ENCODE results near the gene ADM.
"Not testable (repeated sequence)": the region's sequence is repeated elsewhere in the genome, so short reads cannot be mapped to it uniquely, and the experiment has no call there.

Gene ADM, protein sequence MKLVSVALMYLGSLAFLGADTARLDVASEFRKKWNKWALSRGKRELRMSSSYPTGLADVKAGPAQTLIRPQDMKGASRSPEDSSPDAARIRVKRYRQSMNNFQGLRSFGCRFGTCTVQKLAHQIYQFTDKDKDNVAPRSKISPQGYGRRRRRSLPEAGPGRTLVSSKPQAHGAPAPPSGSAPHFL

DNA sequence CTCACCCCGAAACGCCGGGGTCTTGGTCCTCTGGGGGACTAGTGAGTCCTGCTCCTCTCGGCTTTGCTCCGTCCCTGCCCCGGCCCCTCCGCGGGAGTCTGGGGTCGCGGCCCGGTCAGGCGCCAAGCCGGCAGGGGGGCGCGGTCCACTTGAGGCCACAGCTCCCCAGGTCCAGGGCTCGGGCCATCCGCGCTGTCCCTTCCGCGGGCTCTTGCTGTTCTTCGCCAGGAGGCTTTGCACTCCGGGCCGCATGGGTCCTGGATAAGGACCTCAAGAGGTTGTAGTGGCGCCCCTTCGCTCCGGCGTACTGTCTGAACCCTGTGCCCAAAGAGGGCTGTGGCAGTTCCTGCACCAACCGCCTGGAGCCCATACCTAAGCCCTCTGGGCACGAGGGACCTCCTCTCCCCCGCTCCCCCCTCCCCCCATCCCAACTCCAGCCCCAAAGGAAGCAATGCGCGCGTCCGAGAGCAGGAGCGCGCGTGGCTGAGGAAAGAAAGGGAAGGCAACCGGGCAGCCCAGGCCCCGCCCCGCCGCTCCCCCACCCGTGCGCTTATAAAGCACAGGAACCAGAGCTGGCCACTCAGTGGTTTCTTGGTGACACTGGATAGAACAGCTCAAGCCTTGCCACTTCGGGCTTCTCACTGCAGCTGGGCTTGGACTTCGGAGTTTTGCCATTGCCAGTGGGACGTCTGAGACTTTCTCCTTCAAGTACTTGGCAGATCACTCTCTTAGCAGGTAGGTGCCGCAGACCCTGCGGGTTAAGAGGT lies at the start of gene ADM:
Gene ADM (plus strand): TSS at position 579 of the 767 bp plus-strand sequence. CDS start 628 bp downstream, outside the sequence.
- no peak for FAIRE-seq

DNA sequence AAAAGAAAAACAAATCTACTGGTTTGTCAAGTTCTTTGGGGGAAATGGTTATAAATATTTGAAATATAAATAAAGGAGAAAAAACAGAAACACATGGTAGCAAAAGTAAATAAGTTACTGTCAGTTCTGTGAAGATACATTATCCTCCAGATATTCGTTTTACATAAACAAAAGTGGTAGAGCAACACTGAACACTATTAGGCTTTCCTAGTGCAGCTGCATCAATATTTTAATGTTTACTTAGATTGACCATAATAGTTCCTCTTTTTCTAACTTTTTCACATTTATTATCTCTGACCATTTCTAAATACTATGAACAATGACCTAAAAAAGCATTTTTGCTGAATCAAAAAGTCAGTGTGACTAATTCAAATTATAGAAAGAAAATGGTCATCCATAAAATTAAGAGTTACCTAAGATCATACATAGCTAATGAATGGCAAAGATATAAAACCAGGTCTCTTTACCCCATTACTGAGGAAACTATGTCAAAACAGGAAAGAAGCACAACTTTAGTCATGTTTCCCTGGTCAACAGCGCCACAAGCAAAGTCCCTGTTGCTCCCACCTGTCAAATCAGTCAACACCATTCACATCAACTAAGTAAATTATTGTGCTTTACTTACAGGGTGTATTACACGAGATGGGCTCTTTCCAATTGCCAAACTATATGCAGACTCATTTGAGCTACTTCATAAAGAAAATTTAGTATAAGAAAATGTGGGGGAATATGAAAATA lies 49.3 kb upstream of the ADM start:
- FAIRE-seq, result no peak

DNA sequence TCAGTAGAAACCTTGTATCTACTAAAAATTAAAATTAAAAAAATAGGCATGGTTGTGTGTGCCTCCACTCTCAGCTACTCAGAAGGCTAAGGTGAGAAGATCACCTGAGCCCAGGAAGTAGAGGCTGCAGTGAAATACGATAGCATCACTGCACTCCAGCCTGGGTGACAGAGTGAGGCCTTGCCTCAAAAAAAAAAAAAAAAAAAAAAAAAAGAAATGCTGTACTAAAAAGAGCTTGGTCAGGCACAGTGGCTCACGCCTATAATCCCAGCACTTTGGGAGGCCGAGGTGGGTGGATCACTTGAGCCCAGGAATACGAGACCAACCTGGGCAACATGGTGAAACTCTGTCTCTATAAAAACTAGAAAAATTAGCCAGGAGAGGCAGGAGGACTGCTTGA lies 47.4 kb upstream of the ADM start:
- FAIRE-seq, result no peak

DNA sequence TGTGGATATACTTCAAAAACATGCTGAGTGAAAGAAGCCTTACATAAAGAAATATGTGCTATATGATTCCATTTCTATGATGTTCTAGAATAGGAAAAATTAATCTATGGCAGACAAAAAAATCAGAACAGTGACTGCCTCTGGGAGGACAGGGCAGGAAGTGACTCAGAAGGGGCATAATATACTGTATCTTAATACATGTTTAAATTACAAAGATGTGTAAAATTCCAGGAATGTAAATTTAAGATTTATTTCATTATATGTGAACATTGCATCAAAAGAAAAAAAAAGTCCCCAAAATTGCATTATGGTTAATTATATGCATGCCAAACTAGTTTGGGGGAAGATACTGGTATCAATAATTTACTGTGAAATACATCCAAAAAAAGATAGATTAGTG lies 43.1 kb upstream of the ADM start:
- no peak for FAIRE-seq

DNA sequence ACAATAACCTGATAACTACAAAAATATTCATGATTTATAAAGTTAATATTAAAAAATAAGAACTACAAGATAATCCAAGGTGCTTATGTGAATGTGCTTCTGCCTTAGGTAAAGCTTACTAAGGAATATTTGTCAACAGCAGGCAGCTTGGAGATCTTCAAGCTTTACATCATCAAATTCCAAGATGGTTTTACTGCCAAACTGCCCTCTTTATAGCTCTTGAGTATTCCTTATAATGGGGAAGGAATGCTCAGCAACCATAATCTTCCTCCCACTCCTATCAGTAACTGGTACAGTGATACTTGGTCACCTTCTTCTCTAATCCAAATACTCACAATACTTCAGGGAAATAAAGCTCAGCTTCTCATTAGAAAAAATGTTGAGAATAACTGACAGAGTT lies 40.9 kb upstream of the ADM start:
- no peak for FAIRE-seq

DNA sequence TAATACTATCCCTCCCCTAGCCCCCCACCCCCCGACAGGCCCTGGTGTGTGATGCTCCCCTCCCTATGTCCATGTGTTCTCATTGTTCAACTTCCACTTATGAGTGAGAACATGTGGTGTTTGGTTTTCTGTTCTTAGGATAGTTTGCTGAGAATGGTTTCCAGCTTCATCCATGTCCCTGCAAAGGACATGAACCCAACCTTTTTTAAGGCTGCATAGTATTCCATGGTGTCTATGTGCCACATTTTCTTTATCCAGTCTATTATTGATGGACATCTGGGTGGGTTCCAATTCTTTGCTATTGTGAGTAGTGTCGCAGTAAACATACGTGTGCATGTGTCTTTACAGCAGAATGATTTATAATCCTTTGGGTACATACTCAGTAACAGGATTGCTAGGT lies 40.2 kb upstream of the ADM start:
- not testable (repeated sequence) for FAIRE-seq

DNA sequence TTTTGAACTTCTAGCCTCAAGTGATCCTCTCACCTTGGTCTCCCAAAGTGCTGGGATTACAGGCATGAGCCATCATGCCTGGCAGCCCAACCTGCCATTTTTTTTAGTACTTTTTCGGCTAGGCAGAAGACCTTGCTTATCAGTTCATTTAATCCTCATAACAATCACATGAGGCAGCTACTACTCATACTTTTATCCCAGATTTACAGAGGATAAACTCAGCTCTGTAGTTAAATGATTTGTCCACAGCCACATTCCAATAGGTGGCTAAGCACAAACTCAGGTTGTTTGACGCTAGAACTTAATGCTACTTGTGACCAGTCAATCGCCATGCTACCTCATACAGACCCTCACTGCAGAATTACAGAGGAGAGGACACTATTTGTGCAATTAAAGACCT lies 38.9 kb upstream of the ADM start:
- no peak for FAIRE-seq

DNA sequence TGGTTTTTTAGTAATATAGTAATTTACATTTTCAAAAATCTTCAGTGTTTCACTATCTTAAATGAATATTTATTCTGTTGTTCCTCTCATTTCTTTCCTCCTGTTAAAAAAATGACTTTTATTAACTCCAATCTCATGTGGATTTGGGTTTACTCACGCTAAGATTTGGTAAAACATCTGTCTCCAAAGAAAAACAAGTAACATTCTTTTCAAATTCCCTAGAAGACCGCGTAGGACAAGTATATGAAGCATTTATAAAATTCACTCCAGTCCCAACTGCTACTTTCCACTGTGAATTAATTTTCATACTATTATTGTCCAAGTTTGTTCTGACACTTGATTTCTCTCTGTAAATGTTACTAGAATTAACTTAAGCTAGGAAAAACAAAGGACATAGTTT lies 37.1 kb upstream of the ADM start:
- FAIRE-seq, result no peak

DNA sequence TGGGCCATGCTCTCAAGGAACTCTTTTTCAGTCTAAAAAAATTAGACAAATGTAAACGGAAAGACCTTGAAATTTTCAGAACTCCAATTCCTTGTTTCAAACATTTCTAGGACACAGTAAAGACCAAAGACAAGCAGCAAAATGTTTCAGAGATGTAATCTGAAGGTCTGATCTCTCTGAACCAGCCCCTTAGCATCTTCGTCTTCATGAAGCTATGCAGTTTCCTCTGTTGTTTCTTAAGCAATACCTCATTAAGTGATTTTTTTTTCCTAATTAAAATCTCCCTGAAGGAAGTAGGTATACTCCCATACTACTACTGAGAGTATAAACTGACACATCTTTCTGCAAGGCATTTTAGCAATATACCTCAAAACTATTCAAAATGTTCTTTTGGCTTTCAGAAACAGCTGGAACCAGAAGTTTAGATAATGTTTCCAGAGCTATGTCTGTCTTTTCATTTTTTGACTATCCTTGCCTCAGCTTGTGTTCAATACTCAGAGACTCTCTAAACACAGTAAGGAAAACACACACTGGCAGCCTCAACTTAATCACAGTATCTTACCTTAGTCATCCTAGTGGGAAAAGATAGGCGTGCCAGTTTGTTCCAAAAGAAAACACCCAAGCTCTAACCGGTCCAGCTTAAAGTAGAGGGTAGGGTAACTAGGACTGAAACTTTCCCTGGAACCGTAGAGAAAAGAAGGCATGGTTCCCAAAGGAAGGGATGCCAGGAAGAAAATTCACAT lies 36.0 kb upstream of the ADM start:
- no peak for FAIRE-seq

DNA sequence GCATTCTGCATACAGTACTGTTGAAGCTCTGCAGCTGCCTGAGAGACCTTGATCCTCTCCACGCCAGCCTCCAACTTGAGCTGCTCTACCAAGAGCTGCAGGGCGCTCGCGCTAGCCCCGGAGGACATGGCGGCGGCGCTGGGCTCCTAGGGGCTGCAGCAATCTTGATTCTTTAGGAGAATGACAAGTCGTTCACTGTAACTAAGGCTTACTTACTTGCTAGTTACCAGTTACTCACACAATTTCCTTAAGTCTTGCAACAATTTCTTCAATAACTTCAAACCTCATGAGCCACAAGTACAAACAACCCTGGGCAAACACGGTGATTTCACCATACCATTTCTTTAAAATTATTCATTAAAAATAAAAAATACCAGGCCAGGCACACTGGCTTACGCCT lies 32.7 kb upstream of the ADM start:
- FAIRE-seq, result no peak

DNA sequence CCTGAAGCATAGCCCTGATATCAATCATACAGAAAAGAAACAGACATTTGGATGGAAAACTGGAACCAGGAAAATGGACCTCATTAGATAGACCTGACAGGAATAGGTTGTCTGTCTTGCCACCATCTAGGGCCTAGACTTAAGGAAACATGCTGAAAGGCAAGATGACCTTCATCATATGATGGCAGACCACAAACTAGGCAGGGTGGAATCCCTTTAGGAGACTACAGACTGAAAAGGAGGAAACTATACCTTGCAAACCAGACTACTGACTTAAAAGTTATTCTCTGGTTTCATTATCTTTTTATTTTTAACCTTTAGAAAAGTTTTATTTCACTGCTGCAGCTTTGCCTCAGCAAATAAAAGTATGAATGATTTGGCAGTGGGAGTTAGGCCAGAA lies 31.1 kb upstream of the ADM start:
- FAIRE-seq, result no peak

DNA sequence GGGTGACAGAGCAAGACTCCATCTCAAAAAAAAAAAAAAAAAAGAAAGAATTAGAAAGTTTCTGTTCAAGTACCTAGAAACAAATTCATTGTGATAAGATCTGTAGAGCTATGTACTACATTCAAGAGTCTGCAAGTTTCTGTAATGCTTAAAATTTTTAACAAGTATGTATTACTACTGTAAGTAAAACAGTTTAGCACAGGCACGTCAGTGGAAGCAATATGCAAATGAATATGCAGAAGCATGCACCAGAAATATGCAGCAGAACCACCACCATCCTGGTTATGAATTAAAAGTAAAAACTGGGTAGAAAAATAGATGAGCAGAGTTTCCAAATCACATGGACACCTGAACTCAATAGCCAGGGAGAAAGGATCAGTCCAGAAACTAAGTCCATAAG lies 30.1 kb upstream of the ADM start:
- FAIRE-seq, result no peak

DNA sequence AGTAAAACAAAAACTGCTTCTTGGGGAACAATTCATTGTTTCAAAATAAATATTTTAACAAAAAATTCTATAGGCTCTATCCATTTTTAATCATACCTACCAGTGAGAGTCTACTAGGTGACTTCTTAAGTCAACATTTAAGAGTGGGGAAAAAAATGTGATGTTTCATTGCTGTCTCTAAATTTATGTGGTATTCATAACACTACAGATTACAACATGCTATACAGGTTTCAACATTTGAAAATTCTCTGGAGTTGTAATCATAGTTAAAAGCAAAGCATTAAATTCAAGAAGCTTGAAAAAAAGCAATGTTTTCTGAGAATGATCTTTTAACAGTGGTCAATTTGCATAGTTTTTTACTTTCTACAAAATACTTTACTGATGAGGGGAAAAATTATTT lies 29.2 kb upstream of the ADM start:
- FAIRE-seq, result no peak

DNA sequence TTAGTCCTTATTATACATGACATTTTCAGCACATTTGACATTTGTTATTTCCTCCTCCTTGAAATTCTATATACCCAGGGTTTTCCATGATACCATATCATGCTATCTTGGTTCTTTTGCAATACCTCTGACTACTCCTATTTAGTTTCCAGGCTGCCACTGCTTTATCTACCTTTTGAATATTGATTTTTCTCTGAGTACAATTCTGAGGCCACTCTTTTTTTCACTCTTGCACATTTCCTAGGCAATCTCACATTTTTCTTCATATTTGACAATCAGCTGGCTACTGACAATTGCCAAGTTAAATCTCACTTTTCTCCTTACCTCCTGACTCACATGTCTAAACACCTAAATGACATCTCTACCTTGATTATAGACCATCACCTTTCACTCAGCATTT lies 22.8 kb upstream of the ADM start:
- FAIRE-seq, result no peak

DNA sequence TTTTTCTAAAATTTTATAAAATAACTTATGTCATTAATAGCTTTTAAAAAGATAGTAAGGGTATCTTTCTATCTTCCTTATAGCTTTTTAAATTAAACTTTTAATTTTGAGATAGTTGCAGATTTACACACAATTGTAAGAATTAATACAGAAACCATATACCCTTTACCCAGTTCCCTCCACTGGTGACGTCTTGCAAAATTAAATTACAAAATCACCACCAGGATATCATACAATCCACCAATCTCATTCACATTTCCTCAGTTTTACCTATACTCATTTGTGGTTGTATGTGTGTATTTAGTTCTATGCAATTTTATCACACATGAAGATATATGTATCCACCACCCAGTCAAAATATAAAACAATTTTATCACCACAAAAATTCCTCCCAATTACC lies 20.9 kb upstream of the ADM start:
- peak; percentile 51 for FAIRE-seq

DNA sequence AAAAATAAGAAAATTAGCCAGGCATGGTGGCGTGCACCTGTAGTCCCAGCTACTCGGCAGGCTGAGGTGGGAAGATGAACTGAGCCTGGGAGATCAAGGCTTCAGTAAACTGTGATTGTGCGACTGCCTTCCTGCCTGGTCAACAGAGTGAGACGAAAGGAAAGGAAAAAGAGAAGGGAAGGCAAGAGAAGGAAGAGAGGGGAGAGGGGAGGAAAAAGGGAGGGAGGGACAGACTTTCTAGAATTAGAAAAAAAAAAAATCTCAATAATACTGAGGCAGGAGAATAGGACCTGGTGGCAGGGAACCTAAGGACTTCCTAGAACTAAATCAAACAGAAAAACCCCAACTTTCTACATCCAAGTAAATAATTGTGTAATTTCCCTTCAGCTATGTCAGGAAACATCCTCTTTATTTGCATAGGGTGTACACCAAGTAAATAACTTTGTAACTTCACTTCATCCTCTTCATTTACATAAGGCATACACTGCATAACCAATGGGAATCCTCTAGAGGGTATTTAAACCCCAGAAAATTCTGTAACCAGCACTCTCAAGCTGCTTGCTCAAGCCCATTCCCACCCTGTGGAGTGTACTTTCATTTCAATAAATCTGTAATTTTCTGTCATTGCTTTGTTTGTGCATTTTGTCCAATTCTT lies 19.6 kb upstream of the ADM start:
- no peak for FAIRE-seq

DNA sequence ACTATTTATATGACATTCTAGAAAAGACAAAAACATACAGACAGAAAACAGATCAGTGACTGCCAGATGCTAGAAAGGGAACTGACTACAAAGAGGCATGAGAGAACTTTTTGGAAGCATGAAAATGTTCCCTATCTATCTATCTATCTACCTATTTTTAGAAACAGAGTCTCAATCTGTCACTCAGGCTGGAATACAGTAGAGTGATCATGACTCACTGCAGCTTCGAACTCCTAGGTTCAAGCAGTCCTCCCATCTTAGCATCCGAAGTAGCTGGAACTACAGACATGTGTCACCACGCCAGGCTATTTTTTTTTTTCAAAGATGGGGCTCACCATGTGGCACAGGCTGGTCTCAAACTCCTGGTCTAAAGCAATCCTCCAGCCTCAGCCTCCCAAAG lies 17.7 kb upstream of the ADM start:
- no peak for FAIRE-seq

DNA sequence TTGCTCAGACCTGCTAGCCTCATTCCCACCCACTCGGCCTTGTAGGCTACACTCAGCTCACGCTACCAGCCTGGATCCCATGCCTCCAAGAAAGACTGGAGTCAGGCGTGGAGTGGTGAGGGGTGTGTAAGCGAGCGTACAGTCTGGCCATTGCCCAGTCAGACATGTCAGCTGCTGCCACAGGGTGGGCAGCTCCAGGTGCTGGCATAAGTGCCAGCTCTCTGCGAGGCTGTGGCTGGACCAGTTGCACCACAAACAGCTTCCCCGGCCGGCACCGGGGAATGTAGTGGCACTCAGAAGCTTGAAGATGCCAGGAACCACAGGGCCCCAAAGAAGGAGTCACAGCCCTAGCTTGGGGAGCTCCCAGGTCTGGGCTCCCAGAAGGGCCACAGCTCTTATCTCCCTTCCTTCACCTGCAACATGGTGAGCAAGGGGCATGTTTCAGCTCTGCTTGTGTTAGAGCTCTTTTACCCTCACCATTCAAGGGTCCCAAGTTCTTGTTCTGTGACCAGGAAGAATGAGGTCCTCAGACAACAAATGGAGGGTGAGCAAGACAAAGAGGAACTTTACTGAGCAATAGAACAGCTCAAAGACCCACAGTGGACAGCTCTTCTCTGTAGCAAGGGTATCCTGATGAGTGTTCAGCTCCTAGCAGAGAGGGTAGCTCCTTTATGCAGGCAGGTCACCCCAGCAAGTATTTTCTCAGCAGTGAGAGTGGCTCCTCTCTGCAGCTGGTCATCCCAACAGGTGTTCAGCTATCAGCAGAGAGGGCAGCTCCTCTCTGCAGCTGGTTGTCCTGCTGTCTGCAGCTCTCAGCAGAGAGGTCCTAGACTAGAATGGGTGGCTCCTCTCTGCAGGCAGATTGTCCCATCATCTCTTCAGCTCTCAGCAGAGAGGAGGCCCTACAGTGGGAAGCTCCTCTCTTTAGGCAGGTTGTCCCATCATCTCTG lies 16.8 kb upstream of the ADM start:
- no peak for FAIRE-seq

DNA sequence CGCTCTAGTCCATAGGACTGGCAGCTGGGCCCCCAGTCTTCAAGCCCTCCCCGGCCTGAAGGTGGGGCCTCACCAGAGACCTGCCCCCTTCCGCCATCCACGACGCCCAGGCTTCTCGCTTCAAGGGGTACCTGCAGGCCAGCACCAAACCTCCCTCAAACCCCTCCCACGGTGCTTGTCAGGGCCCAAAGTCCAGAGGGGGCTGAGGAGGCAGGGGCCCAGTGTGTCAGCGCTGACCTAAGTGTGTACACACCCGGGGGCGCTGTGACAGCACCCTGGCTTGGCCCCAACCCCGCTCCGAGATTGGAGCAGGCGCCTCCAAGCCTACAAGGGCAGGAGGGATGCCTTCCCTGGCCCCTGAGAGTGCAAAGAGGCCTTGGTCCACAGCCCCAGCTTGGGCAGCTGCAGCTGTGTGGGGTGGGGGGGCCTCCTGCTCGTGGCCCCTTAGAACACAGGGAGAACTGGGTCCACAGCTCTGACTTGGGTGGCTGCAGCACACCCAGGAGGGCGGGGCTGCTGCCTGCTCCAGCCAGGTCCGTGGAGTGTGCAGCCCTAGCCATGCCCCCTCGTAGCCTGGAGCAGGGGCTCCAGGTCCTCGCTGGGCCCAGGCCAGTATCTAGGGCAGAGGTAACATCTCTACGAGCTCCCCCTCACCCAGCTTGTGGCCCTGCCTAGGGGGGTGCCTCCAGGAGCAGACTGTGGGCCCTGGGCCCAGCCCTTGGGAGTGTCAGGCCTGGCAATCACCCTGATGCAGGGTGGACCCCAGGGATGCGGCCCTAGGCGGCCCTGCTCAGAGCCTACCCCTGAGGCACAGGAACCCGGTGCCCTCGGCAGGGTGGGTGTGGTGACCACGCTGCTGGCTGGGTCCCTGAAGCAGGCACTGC lies 15.8 kb upstream of the ADM start:
- FAIRE-seq, result no peak

DNA sequence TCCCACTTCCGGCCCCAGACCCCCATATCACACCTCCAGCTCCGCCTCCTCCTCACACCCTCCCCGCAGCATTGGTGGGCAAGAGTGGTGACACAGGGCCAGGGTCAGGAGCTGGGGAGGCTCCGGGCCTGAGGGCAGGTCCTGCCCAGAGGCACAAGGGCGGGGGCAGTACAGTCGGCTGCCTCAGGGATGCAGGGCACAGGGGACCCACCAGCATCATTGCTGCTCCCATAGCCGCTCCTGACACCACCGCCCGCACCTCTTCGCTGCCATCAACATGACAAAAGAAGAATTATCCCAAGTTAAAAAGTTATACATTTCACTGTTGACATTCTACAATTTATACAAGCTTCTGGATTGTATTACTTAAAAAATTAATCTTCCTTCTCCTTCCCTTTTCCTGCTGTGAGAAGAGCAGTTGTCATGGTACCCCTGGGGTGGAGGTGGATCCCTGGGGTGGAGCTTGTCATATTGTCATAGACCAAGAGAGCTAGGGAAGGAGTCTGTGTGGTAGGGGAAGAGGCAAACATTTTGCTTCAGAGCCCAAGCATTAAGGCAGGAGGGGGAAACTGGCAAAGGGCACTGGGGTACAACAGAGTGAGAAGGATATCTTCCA lies 15.0 kb upstream of the ADM start:
- no peak for FAIRE-seq

All from A204.1 (cell line).